Parathyroid adenoma (tissue), 2 donors: ENCODE data around the gene BAHCC1.

Experiments
- H2AFZ ChIP-seq: fragments of 300-600 bp; sonication (generic); one replicate; pipeline ENCODE4 v1.7.0; 2017; ENCODE audit warnings: antibody characterized with exemption, mild to moderate bottlenecking
- H3K27ac ChIP-seq: fragments of 300-600 bp; sonication (generic); one replicate; pipeline ENCODE4 v1.7.0; 2017
- H3K27me3 ChIP-seq: fragments of 300-600 bp; sonication (generic); one replicate; pipeline ENCODE4 v1.7.0; 2017; ENCODE audit warnings: low read length; ENCODE audit not compliant: control insufficient read depth, insufficient read depth
- H3K36me3 ChIP-seq: fragments of 300-600 bp; sonication (generic); one replicate; pipeline ENCODE4 v1.7.0; 2017; ENCODE audit warnings: low read length; ENCODE audit not compliant: control insufficient read depth, insufficient read depth
- H3K4me1 ChIP-seq: fragments of 300-600 bp; sonication (generic); one replicate; pipeline ENCODE4 v1.7.0; 2017; ENCODE audit warnings: control low read depth
- H3K4me2 ChIP-seq: fragments of 300-600 bp; sonication (generic); one replicate; pipeline ENCODE4 v1.7.0; 2017; ENCODE audit warnings: low read length
- H3K4me3 ChIP-seq: fragments of 300-600 bp; sonication (generic); one replicate; pipeline ENCODE4 v1.7.0; 2017; ENCODE audit warnings: low read depth, low read length
- H3K79me2 ChIP-seq: fragments of 300-600 bp; sonication (generic); one replicate; pipeline ENCODE4 v1.7.0; 2017; ENCODE audit warnings: control low read depth
- H3K9ac ChIP-seq: fragments of 300-600 bp; sonication (generic); one replicate; pipeline ENCODE4 v1.7.0; 2017; ENCODE audit warnings: mild to moderate bottlenecking
- H3K9me3 ChIP-seq: fragments of 300-600 bp; sonication (generic); one replicate; pipeline ENCODE4 v1.7.0; 2017; ENCODE audit warnings: low read length; ENCODE audit not compliant: control insufficient read depth
- CTCF ChIP-seq: fragments of 300-600 bp; sonication (generic); IDR thresholded peaks from one replicate; pipeline ENCODE4 v1.7.0; 2017; ENCODE audit warnings: antibody characterized with exemption, mild to moderate bottlenecking
- donor health status: primary hyperparathyroidism.

BAHCC1 gene

GRCh38 chr17:81462506-81463125 is 67.4 kb downstream of the BAHCC1 start:
- no peak overlapping the region for H3K4me3 ChIP-seq
- no peak overlapping the region for H3K4me2 ChIP-seq
- no peaks in the 10 kb centered on the region for H3K79me2 ChIP-seq
- H3K36me3 ChIP-seq = no peaks in the 10 kb centered on the region
- no peak overlapping the region for H2AFZ ChIP-seq
- TF ChIP-seq CTCF = no peak
- no peaks in the 10 kb centered on the region for H3K4me1 ChIP-seq
- H3K9ac ChIP-seq = no peak overlapping the region
- no peaks in the 10 kb centered on the region for H3K27me3 ChIP-seq
- no peak overlapping the region for H3K27ac ChIP-seq
- H3K9me3 ChIP-seq = no peaks in the 10 kb centered on the region

GRCh38 chr17:81463506-81463905 is 68.2 kb downstream of the BAHCC1 start:
- no peaks in the 10 kb centered on the region for H3K4me1 ChIP-seq
- no peak for TF ChIP-seq CTCF
- H3K9ac ChIP-seq = no peak overlapping the region
- no peak overlapping the region for H3K4me3 ChIP-seq
- no peaks in the 10 kb centered on the region for H3K79me2 ChIP-seq
- no peak overlapping the region for H3K4me2 ChIP-seq
- no peak overlapping the region for H2AFZ ChIP-seq
- H3K9me3 ChIP-seq = no peaks in the 10 kb centered on the region
- H3K36me3 ChIP-seq = no peaks in the 10 kb centered on the region
- H3K27ac ChIP-seq = no peak overlapping the region
- H3K27me3 ChIP-seq = no peaks in the 10 kb centered on the region

- Histone ChIP-seq H2AFZ (no peak overlapping the region), H3K27me3 (no peaks in the 10 kb centered on the region), H3K79me2 (no peaks in the 10 kb centered on the region), H3K9me3 (no peaks in the 10 kb centered on the region), H3K4me2 (no peak overlapping the region), H3K27ac (no peak overlapping the region), H3K36me3 (no peaks in the 10 kb centered on the region), H3K4me3 (no peak overlapping the region), H3K4me1 (no peaks in the 10 kb centered on the region), H3K9ac (no peak overlapping the region)
- TF ChIP-seq CTCF = no peak
Observed at GRCh38 chr17:81464586-81464985, 69.3 kb downstream of the BAHCC1 start.

- H3K27me3 ChIP-seq = no peaks in the 10 kb centered on the region
- no peaks in the 10 kb centered on the region for H3K4me1 ChIP-seq
- H3K4me3 ChIP-seq = no peak overlapping the region
- H3K27ac ChIP-seq = no peak overlapping the region
- H2AFZ ChIP-seq = no peak overlapping the region
- H3K9ac ChIP-seq = no peak overlapping the region
- TF ChIP-seq CTCF = no peak
- no peaks in the 10 kb centered on the region for H3K36me3 ChIP-seq
- no peak overlapping the region for H3K4me2 ChIP-seq
- no peaks in the 10 kb centered on the region for H3K9me3 ChIP-seq
- H3K79me2 ChIP-seq = no peaks in the 10 kb centered on the region
Observed at GRCh38 chr17:81465910-81466309, 70.7 kb downstream of the BAHCC1 start.
